Muscle layer of duodenum (tissue), 2 donors: ENCODE measurements around the gene RASA3.

Experiments
- H3K27ac ChIP-seq: one replicate; pipeline ENCODE4 v1.7.0; 2013; ENCODE audit warnings: mild to moderate bottlenecking, low read length
- H3K27me3 ChIP-seq: one replicate; pipeline ENCODE4 v1.7.0; 2013; ENCODE audit warnings: low read depth, mild to moderate bottlenecking, control low read depth, low read length
- H3K36me3 ChIP-seq, 2 donors: one replicate each; pipeline ENCODE4 v1.7.0; 2013; ENCODE audit warnings: low read length in 2 of 2, control low read depth in 1 of 2, mild to moderate bottlenecking in 1 of 2; ENCODE audit not compliant: insufficient read depth in 2 of 2, control insufficient read depth in 1 of 2
- H3K4me1 ChIP-seq, 2 donors: one replicate each; pipeline ENCODE4 v1.7.0; 2013; ENCODE audit warnings: low read length in 2 of 2, mild to moderate bottlenecking in 2 of 2, control low read depth in 1 of 2, moderate library complexity in 1 of 2; ENCODE audit not compliant: insufficient read depth in 2 of 2, control insufficient read depth in 1 of 2
- H3K4me3 ChIP-seq, 2 donors: one replicate each; pipeline ENCODE4 v1.7.0; 2013; ENCODE audit warnings: low read length in 2 of 2, low read depth in 1 of 2, mild to moderate bottlenecking in 1 of 2
- H3K9me3 ChIP-seq, 2 donors: one replicate each; pipeline ENCODE4 v1.7.0; 2013; ENCODE audit warnings: low read length in 2 of 2, control low read depth in 1 of 2, mild to moderate bottlenecking in 1 of 2; ENCODE audit not compliant: control insufficient read depth in 1 of 2
- donor health status: healthy.

Gene RASA3

GRCh38 chr13:114048443-114048842 lies 84.0 kb downstream of the RASA3 start:
- Histone ChIP-seq H3K4me1 (peaks cover 0 to 7% of the 10 kb centered on the region in 2 donors), H3K27ac (no peak overlapping the region), H3K27me3 (no peaks in the 10 kb centered on the region), H3K4me3 (no peak overlapping the region), H3K9me3 (peaks cover 0 to 2% of the 10 kb centered on the region in 2 donors), H3K36me3 (peaks cover 5 to 13% of the 10 kb centered on the region in 2 donors)

GRCh38 chr13:114047358-114047881 lies 85.0 kb downstream of the RASA3 start:
- Histone ChIP-seq H3K27me3 (no peaks in the 10 kb centered on the region), H3K4me1 (peaks cover 0 to 16% of the 10 kb centered on the region in 2 donors), H3K4me3 (no peak overlapping the region), H3K9me3 (peaks cover 0 to 2% of the 10 kb centered on the region in 2 donors), H3K27ac (no peak overlapping the region), H3K36me3 (peaks cover 5 to 13% of the 10 kb centered on the region in 2 donors)

- H3K4me1 ChIP-seq = peaks cover 0 to 16% of the 10 kb centered on the region in 2 donors
- H3K27me3 ChIP-seq = no peaks in the 10 kb centered on the region
- no peak overlapping the region for H3K27ac ChIP-seq
- H3K9me3 ChIP-seq = peaks cover 0 to 2% of the 10 kb centered on the region in 2 donors
- H3K4me3 ChIP-seq = no peak overlapping the region
- H3K36me3 ChIP-seq = peaks cover 0 to 10% of the 10 kb centered on the region in 2 donors
Measured at GRCh38 chr13:114046431-114046975, 85.9 kb downstream of the RASA3 start.

- Histone ChIP-seq H3K4me3 (no peak overlapping the region), H3K36me3 (peaks cover 0 to 17% of the 10 kb centered on the region in 2 donors), H3K27ac (no peak overlapping the region), H3K27me3 (no peaks in the 10 kb centered on the region), H3K9me3 (peaks cover 0 to 2% of the 10 kb centered on the region in 2 donors), H3K4me1 (peaks cover 0 to 16% of the 10 kb centered on the region in 2 donors)
Measured at GRCh38 chr13:114045113-114045735, 87.2 kb downstream of the RASA3 start.

GRCh38 chr13:114044486-114044885 lies 87.9 kb downstream of the RASA3 start:
- Histone ChIP-seq H3K9me3 (peaks cover 0 to 2% of the 10 kb centered on the region in 2 donors), H3K36me3 (peaks cover 0 to 13% of the 10 kb centered on the region in 2 donors), H3K27ac (no peak overlapping the region), H3K4me3 (no peak overlapping the region), H3K4me1 (peaks cover 0 to 16% of the 10 kb centered on the region in 2 donors), H3K27me3 (no peaks in the 10 kb centered on the region)

- H3K27ac ChIP-seq = no peak overlapping the region
- no peaks in the 10 kb centered on the region for H3K27me3 ChIP-seq
- H3K9me3 ChIP-seq = peaks cover 0 to 2% of the 10 kb centered on the region in 2 donors
- peaks cover 0 to 16% of the 10 kb centered on the region in 2 donors for H3K4me1 ChIP-seq
- no peak overlapping the region for H3K4me3 ChIP-seq
- H3K36me3 ChIP-seq = peaks cover 0 to 13% of the 10 kb centered on the region in 2 donors
Measured at GRCh38 chr13:114043421-114044053, 88.9 kb downstream of the RASA3 start.

GRCh38 chr13:114042066-114042815 lies 90.2 kb downstream of the RASA3 start:
- Histone ChIP-seq H3K27me3 (no peaks in the 10 kb centered on the region), H3K27ac (no peak overlapping the region), H3K36me3 (peaks cover 0 to 15% of the 10 kb centered on the region in 2 donors), H3K9me3 (peaks cover 0 to 2% of the 10 kb centered on the region in 2 donors), H3K4me1 (peaks cover 0 to 13% of the 10 kb centered on the region in 2 donors), H3K4me3 (no peak overlapping the region)

- peaks cover 0 to 2% of the 10 kb centered on the region in 2 donors for H3K9me3 ChIP-seq
- H3K4me1 ChIP-seq = peaks cover 0 to 10% of the 10 kb centered on the region in 2 donors
- H3K27ac ChIP-seq = no peak overlapping the region
- H3K27me3 ChIP-seq = no peaks in the 10 kb centered on the region
- H3K36me3 ChIP-seq = peaks cover 0 to 18% of the 10 kb centered on the region in 2 donors
- H3K4me3 ChIP-seq = no peak overlapping the region
Measured at GRCh38 chr13:114041493-114041892, 90.9 kb downstream of the RASA3 start.

- Histone ChIP-seq H3K4me1 (peaks cover 0 to 14% of the 10 kb centered on the region in 2 donors), H3K9me3 (no peaks in the 10 kb centered on the region), H3K36me3 (peaks cover 0 to 14% of the 10 kb centered on the region in 2 donors), H3K27ac (no peak overlapping the region), H3K27me3 (no peaks in the 10 kb centered on the region), H3K4me3 (no peak overlapping the region)
Measured at GRCh38 chr13:114039471-114040141, 92.8 kb downstream of the RASA3 start.

GRCh38 chr13:114038900-114039299 lies 93.5 kb downstream of the RASA3 start:
- H3K27me3 ChIP-seq = no peaks in the 10 kb centered on the region
- H3K9me3 ChIP-seq = no peaks in the 10 kb centered on the region
- no peak overlapping the region for H3K27ac ChIP-seq
- no peak overlapping the region for H3K4me3 ChIP-seq
- peaks cover 0 to 14% of the 10 kb centered on the region in 2 donors for H3K36me3 ChIP-seq
- peaks cover 0 to 19% of the 10 kb centered on the region in 2 donors for H3K4me1 ChIP-seq
